Neural cell (in vitro differentiated cells): ENCODE measurements around the gene SPATA9.

Experiments
- CTCF ChIP-seq: fragments of 450-650 bp; IDR thresholded peaks from 2 replicates; pipeline ENCODE4 v1.5.1; 2014; ENCODE audit warnings: antibody characterized with exemption, mild to moderate bottlenecking, moderate library complexity; ENCODE audit not compliant: poor library complexity, severe bottlenecking
- EP300 ChIP-seq: fragments of 450-650 bp; conservative IDR thresholded peaks from 2 replicates; pipeline ENCODE4 v1.6.1; 2014; ENCODE audit warnings: antibody characterized with exemption, mild to moderate bottlenecking, moderate library complexity; ENCODE audit not compliant: poor library complexity, severe bottlenecking
- EZH2 ChIP-seq: fragments of 200-600, 300-800 bp; shearing (Covaris generic), sonication (generic); IDR thresholded peaks from 2 replicates; pipeline ENCODE4 v1.6.1; 2014; ENCODE audit warnings: antibody characterized with exemption, low read length, borderline replicate concordance, mild to moderate bottlenecking; ENCODE audit not compliant: insufficient read depth, poor library complexity, severe bottlenecking
- MXI1 ChIP-seq: fragments of 450-650 bp; conservative IDR thresholded peaks from 2 replicates; pipeline ENCODE4 v1.6.1; 2014; ENCODE audit warnings: antibody characterized with exemption, mild to moderate bottlenecking; ENCODE audit not compliant: poor library complexity, severe bottlenecking
- POLR2AphosphoS5 ChIP-seq: IDR thresholded peaks from 2 replicates; pipeline ENCODE4 v1.6.1; 2012
- RAD21 ChIP-seq: fragments of 450-650 bp; conservative IDR thresholded peaks from 2 replicates; pipeline ENCODE4 v1.6.1; 2014; ENCODE audit warnings: antibody characterized with exemption, mild to moderate bottlenecking, moderate library complexity
- REST ChIP-seq: IDR thresholded peaks from 2 replicates; pipeline ENCODE4 v1.6.1; 2012; ENCODE audit warnings: borderline replicate concordance
- SMC3 ChIP-seq: fragments of 450-650 bp; conservative IDR thresholded peaks from 2 replicates; pipeline ENCODE4 v1.6.1; 2014; ENCODE audit warnings: antibody characterized with exemption, mild to moderate bottlenecking, moderate library complexity; ENCODE audit not compliant: poor library complexity
- TAF1 ChIP-seq: IDR thresholded peaks from 2 replicates; pipeline ENCODE4 v1.6.1; 2012; ENCODE audit warnings: low read depth

DNA sequence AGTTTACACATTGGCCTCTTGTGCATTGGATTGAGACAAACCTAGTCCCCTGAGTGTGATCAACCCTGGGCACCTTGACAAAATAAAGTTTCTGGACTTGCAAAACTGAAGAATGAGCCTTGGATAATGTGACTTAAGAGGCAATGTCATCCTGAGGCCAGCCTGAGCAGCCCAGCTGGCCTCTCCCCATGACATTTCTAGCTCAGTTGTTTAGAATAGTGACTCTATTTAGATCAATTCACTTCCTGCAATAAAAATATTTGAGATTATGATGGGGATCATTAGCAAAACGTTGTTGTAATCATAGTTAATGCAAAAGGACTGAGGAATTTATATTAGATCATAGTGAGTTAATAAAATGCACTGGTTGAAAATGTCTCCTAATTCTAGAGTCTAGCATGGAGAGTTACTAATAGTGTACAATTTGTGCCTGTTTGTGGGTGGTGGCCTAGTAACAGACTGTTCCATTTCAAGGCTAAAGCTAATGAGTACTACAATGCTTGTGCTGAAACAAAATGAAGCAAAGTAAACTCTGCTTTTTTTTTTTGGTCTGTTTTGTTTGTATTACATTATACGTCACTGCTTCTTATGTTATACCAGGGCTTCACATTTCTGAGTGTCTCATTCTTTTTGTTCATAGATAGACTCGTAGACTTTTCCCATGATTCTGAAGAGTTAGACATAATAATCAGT, 37.4 kb upstream of the SPATA9 start:
- TF ChIP-seq EP300 = no peak
- no peak for TF ChIP-seq CTCF
- TF ChIP-seq POLR2AphosphoS5 = no peak
- no peak for TF ChIP-seq EZH2
- no peak for TF ChIP-seq TAF1
- no peak for TF ChIP-seq MXI1
- no peak for TF ChIP-seq SMC3
- TF ChIP-seq REST = no peak
- no peak for TF ChIP-seq RAD21
